ENCODE measurements around the gene SLC25A34. TPM values are rescaled to one million over a fixed set of nuclear protein-coding genes. Genes with fewer than 3 reads are reported as not detected.

Gene SLC25A34
- polyA plus RNA-seq, 3 donors = 0.08 to 2.7 (median 0.61) TPM

- H3K36me3 Mint-ChIP-seq = peaks cover 48 to 62% of the 10 kb centered on the region in 2 donors
- 95% methylated on average over 20 of the region's 27 CpGs for WGBS (ENCODE audit: insufficient coverage)
These were observed 2.3 kb upstream of the SLC25A34 start for GRCh38 chr1:15733726-15734226.

DNA sequence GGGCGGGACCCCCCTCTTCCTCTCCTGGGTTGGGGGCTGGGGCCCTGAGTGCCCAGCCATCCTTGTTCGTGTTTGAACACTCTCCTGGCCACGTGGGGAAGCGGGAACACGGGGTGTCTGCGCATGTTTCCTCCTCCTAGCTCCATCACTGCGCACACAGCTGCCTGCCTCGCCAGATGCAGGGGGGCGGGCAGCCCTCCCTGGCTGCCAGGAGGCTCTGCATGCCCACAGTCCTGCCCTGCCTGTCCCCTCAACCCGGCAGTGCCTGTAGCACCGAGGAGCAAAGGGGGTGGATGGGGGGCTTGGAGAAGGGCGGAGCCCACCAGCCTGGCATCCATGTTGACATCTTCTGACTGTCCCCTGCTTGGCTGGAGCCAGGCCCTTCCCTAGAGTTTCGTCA, 1.8 kb upstream of the SLC25A34 start:
- Mint-ChIP-seq H3K4me3 (no peak overlapping the region), H3K36me3 (peaks cover 43 to 56% of the 10 kb centered on the region in 2 donors), H3K4me1 (no peaks in the 10 kb centered on the region), H3K27me3 (ENCODE audit: low read depth in 3 of 3) (peaks cover 0 to 3% (median 0%) of the 10 kb centered on the region in 3 donors), H3K27ac (no peak overlapping the region), H3K9me3 (peaks cover 0 to 1% (median 0%) of the 10 kb centered on the region in 7 donors)
- H3K27ac ChIP-seq (ENCODE audit: low read depth in 1 of 2, low read length in 2 of 2) = no peak overlapping the region
- intact Hi-C loops (cut with micrococcal nuclease) = no loop called here
- no peak overlapping the region for H2AFZ ChIP-seq (ENCODE audit: insufficient read depth, low read depth, low read length, poor library complexity, severe bottlenecking)
- H3K4me3 ChIP-seq (replicated peaks in 1 of 3; ENCODE audit: low read depth in 2 of 3, low read length in 3 of 3) = no peak overlapping the region
- peaks cover 55 to 60% of the 10 kb centered on the region in 2 donors for H3K36me3 ChIP-seq (replicated peaks in 1 of 2; ENCODE audit: control insufficient read depth in 1 of 2, insufficient read depth in 2 of 2, low read length in 2 of 2)
- WGBS (ENCODE audit: insufficient coverage) = 90% methylated on average over 9 of the region's 13 CpGs
- TF ChIP-seq, protein P1, sequence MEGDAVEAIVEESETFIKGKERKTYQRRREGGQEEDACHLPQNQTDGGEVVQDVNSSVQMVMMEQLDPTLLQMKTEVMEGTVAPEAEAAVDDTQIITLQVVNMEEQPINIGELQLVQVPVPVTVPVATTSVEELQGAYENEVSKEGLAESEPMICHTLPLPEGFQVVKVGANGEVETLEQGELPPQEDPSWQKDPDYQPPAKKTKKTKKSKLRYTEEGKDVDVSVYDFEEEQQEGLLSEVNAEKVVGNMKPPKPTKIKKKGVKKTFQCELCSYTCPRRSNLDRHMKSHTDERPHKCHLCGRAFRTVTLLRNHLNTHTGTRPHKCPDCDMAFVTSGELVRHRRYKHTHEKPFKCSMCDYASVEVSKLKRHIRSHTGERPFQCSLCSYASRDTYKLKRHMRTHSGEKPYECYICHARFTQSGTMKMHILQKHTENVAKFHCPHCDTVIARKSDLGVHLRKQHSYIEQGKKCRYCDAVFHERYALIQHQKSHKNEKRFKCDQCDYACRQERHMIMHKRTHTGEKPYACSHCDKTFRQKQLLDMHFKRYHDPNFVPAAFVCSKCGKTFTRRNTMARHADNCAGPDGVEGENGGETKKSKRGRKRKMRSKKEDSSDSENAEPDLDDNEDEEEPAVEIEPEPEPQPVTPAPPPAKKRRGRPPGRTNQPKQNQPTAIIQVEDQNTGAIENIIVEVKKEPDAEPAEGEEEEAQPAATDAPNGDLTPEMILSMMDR (IDR thresholded peaks at IDR 0.05) = no peak
- no peaks in the 10 kb centered on the region for H3K4me1 ChIP-seq (ENCODE audit: control insufficient read depth in 1 of 2, insufficient read depth in 2 of 2, low read length in 2 of 2)
- H3K4me2 ChIP-seq (replicated peaks; ENCODE audit: extremely low read depth, low read length, poor library complexity, severe bottlenecking) = no peak overlapping the region
- no peaks in the 10 kb centered on the region for H3K79me2 ChIP-seq (ENCODE audit: insufficient read depth, low read length)
- peaks cover 14% of the 10 kb centered on the region for H4K20me1 ChIP-seq (ENCODE audit: insufficient read depth, low read length)
- no peak for DNase-seq
- no peaks in the 10 kb centered on the region for H3K9me3 ChIP-seq (replicated peaks in 1 of 2; ENCODE audit: control insufficient read depth in 1 of 2, insufficient read depth in 1 of 2, low read length in 2 of 2)
- no peaks in the 10 kb centered on the region for H3K27me3 ChIP-seq (ENCODE audit: control insufficient read depth in 2 of 2, insufficient read depth in 2 of 2, low read length in 2 of 2)
- H3K9ac ChIP-seq (ENCODE audit: insufficient read depth, low read length, poor library complexity, severe bottlenecking) = no peak overlapping the region

More at GRCh38 chr1:15733726-15734226, 2.3 kb upstream of the SLC25A34 start:
- Histone ChIP-seq H3K9me3 (replicated peaks in 1 of 2; ENCODE audit: control insufficient read depth in 1 of 2, insufficient read depth in 1 of 2, low read length in 2 of 2) (no peaks in the 10 kb centered on the region), H2AFZ (ENCODE audit: insufficient read depth, low read depth, low read length, poor library complexity, severe bottlenecking) (no peak overlapping the region), H4K20me1 (ENCODE audit: insufficient read depth, low read length) (peaks cover 17% of the 10 kb centered on the region), H3K4me2 (replicated peaks; ENCODE audit: extremely low read depth, low read length, poor library complexity, severe bottlenecking) (no peak overlapping the region), H3K4me1 (ENCODE audit: control insufficient read depth in 1 of 2, insufficient read depth in 2 of 2, low read length in 2 of 2) (no peaks in the 10 kb centered on the region), H3K79me2 (ENCODE audit: insufficient read depth, low read length) (no peaks in the 10 kb centered on the region), H3K36me3 (replicated peaks in 1 of 2; ENCODE audit: control insufficient read depth in 1 of 2, insufficient read depth in 2 of 2, low read length in 2 of 2) (peaks cover 60 to 65% of the 10 kb centered on the region in 2 donors), H3K27me3 (ENCODE audit: control insufficient read depth in 2 of 2, insufficient read depth in 2 of 2, low read length in 2 of 2) (no peaks in the 10 kb centered on the region), H3K4me3 (replicated peaks in 1 of 3; ENCODE audit: low read depth in 2 of 3, low read length in 3 of 3) (no peak overlapping the region), H3K9ac (ENCODE audit: insufficient read depth, low read length, poor library complexity, severe bottlenecking) (no peak overlapping the region), H3K27ac (ENCODE audit: low read depth in 1 of 2, low read length in 2 of 2) (no peak overlapping the region)
- no peak for DNase-seq
- H3K9me3 Mint-ChIP-seq = peaks cover 0 to 1% (median 0%) of the 10 kb centered on the region in 7 donors
- peaks cover 0 to 3% (median 0%) of the 10 kb centered on the region in 3 donors for H3K27me3 Mint-ChIP-seq (ENCODE audit: low read depth in 3 of 3)
- TF ChIP-seq, protein P1 (IDR thresholded peaks at IDR 0.05) = no peak
- intact Hi-C loops (cut with micrococcal nuclease) = no loop called here
- no peak overlapping the region for H3K4me3 Mint-ChIP-seq
- peak overlapping the region in 1 of 7 donors; percentile 9 for H3K27ac Mint-ChIP-seq
- no peaks in the 10 kb centered on the region for H3K4me1 Mint-ChIP-seq
